GM10266 (cell line): ENCODE data around the gene CAPN5.

ENCODE experiments used
- DNase-seq: peaks from one replicate; pipeline ENCODE4 v3.0.0; 2012; ENCODE audit errors: extremely low spot score
- TF ChIP-seq, protein P1 (sequence below): IDR thresholded peaks from 2 replicates; pipeline ENCODE4 v1.5.1; 2012; ENCODE audit warnings: mild to moderate bottlenecking, low read depth; ENCODE audit not compliant: control insufficient read depth, insufficient read depth; ENCODE audit errors: missing control alignments

Gene CAPN5

DNA sequence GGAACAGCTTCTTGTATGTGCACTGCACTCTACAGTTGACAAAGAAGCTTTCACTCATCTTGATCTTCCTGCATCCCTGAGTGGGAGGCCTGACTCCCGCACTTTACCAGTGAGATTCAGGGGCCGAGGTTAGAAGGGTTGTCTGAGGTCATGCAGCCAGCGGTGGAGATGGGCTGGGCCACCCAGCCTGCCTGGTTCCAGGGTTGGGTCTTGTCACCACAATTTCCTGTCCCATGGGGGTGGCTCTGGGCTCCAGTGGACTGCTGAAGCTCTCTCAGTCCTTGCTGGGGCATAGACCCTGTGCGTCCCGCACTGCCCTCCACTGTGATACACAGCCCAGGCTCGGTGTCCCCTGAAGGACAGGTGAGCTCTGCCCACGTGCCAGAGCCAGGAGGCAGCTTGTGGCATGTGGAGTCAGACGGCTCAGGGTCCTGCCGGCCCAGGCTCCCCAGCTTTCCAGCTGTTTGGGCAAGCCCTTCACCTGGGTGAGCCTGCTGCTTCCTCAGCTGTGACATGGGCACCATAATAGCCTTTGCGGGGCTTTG is 54.4 kb downstream of the CAPN5 start:
- DNase-seq = no peak
- TF ChIP-seq, protein P1, sequence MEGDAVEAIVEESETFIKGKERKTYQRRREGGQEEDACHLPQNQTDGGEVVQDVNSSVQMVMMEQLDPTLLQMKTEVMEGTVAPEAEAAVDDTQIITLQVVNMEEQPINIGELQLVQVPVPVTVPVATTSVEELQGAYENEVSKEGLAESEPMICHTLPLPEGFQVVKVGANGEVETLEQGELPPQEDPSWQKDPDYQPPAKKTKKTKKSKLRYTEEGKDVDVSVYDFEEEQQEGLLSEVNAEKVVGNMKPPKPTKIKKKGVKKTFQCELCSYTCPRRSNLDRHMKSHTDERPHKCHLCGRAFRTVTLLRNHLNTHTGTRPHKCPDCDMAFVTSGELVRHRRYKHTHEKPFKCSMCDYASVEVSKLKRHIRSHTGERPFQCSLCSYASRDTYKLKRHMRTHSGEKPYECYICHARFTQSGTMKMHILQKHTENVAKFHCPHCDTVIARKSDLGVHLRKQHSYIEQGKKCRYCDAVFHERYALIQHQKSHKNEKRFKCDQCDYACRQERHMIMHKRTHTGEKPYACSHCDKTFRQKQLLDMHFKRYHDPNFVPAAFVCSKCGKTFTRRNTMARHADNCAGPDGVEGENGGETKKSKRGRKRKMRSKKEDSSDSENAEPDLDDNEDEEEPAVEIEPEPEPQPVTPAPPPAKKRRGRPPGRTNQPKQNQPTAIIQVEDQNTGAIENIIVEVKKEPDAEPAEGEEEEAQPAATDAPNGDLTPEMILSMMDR = no peak

GRCh38 chr11:77121876-77122575 is 55.3 kb downstream of the CAPN5 start:
- TF ChIP-seq, protein P1 = no peak
- no peak for DNase-seq

- no peak for DNase-seq
- TF ChIP-seq, protein P1 = no peak
These were observed 55.9 kb downstream of the CAPN5 start for GRCh38 chr11:77122576-77123212.

- DNase-seq = no peak
- TF ChIP-seq, protein P1 = no peak
These were observed 56.8 kb downstream of the CAPN5 start for GRCh38 chr11:77123591-77123990.

GRCh38 chr11:77124041-77124440 is 57.3 kb downstream of the CAPN5 start:
- TF ChIP-seq, protein P1 = no peak
- DNase-seq = no peak

- no peak for DNase-seq
- TF ChIP-seq, protein P1 = no peak
These were observed 57.7 kb downstream of the CAPN5 start for GRCh38 chr11:77124488-77124887.

DNA sequence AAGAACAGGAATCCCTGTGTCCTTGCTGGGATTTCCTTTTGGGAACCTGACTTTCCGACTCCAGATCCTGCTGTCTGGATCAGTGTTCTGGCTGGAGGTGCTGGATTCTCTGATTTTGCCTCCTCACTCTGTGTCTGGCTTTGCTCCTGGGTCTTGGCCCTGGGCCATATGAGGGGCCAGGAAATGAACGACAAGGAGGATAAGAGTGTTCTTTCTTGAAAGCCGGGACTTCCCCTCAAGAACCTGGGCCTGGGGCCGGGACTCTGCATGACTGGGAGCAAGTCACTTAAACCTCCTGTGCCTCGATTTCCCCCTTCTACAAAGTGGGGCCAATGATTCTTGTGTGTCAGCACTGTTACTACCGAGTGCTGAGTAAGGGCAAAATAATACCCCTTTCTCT is 58.4 kb downstream of the CAPN5 start:
- DNase-seq = no peak
- TF ChIP-seq, protein P1 = no peak
